ENCODE results near the gene SH2D4B. TPM values are rescaled to one million over a fixed set of nuclear protein-coding genes. Genes with fewer than 3 reads are reported as not detected.

SH2D4B gene
- total RNA-seq, 1 experiment from 2014 or later: 0.24 TPM

GRCh38 chr10:80617807-80618206 is 80.1 kb downstream of the SH2D4B start:
- Histone ChIP-seq H3F3A (ENCODE audit: insufficient read depth, low read depth) (no peaks in the 10 kb centered on the region), H3K36me3 (ENCODE audit: low read depth) (no peaks in the 10 kb centered on the region), H2AFZ (no peak overlapping the region), H3K4me2 (no peak overlapping the region), H3K9me2 (ENCODE audit: insufficient read depth) (no peaks in the 10 kb centered on the region), H4K20me1 (ENCODE audit: insufficient read depth) (no peaks in the 10 kb centered on the region), H3K27ac (no peak overlapping the region), H3K9me3 (ENCODE audit: insufficient read depth, low read depth) (no peaks in the 10 kb centered on the region), H3K27me3 (ENCODE audit: insufficient read depth, low read depth) (peaks cover 20% of the 10 kb centered on the region), H3K79me2 (ENCODE audit: low read depth) (no peaks in the 10 kb centered on the region), H3K4me3 (no peak overlapping the region), H3K4me1 (replicated peaks; ENCODE audit: insufficient read depth) (no peaks in the 10 kb centered on the region)
- no peak for DNase-seq
- POLR2A ChIA-PET (ENCODE audit: unreplicated experiment): no interaction called here
- CTCF ChIA-PET: no interaction called here
- BruUV-seq (replicated peaks): no TSS peak
- intact Hi-C loops (cut with micrococcal nuclease; ENCODE audit: unreplicated experiment): no loop called here
- TF ChIP-seq CTCF (conservative IDR thresholded peaks at IDR 0.05): no peak

- TF ChIP-seq EZH2 (IDR thresholded peaks at IDR 0.05; ENCODE audit: low read depth) (no peak), CTCF (conservative IDR thresholded peaks at IDR 0.05) (no peak)
- Histone ChIP-seq H3K36me3 (ENCODE audit: low read depth) (no peaks in the 10 kb centered on the region), H3F3A (ENCODE audit: insufficient read depth, low read depth) (no peaks in the 10 kb centered on the region), H4K20me1 (ENCODE audit: insufficient read depth) (no peaks in the 10 kb centered on the region), H3K9me3 (ENCODE audit: insufficient read depth, low read depth) (no peaks in the 10 kb centered on the region), H3K4me1 (replicated peaks; ENCODE audit: insufficient read depth) (no peaks in the 10 kb centered on the region), H2AFZ (no peak overlapping the region), H3K79me2 (ENCODE audit: low read depth) (no peaks in the 10 kb centered on the region), H3K9me2 (ENCODE audit: insufficient read depth) (no peaks in the 10 kb centered on the region), H3K27ac (no peak overlapping the region), H3K4me2 (no peak overlapping the region), H3K27me3 (ENCODE audit: insufficient read depth, low read depth) (peaks cover 31% of the 10 kb centered on the region), H3K4me3 (no peak overlapping the region)
- CTCF ChIA-PET: no interaction called here
- DNase-seq: no peak
- no TSS peak for BruUV-seq (replicated peaks)
- POLR2A ChIA-PET (ENCODE audit: unreplicated experiment): no interaction called here
- intact Hi-C loops (cut with micrococcal nuclease; ENCODE audit: unreplicated experiment): no loop called here
These were observed 81.3 kb downstream of the SH2D4B start for GRCh38 chr10:80619036-80619435.

DNA sequence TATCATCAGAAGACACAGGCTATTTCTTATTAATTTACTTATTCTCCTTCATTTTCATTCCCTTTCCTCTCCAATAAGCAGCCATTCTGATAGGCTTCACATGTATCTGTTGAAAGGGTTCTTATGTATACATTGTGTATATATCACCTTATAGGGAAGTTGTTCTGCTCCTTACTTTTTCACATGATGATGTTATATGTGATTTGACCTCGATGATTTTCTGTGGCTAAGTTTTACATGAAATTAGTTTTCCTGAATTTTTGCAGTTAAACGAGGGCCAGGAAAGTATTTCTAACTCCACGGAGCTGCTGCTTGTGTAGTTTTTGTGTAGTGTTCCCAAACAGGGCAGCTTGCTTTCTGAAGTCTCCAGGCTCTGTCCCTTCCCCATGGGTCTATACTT is 84.5 kb downstream of the SH2D4B start:
- TF ChIP-seq CTCF (conservative IDR thresholded peaks at IDR 0.05) (no peak), EZH2 (IDR thresholded peaks at IDR 0.05; ENCODE audit: low read depth) (no peak)
- H3K4me3 ChIP-seq: no peak overlapping the region
- no peaks in the 10 kb centered on the region for H3K36me3 ChIP-seq (ENCODE audit: low read depth)
- H3K4me2 ChIP-seq: no peak overlapping the region
- POLR2A ChIA-PET (ENCODE audit: unreplicated experiment): no interaction called here
- intact Hi-C loops (cut with micrococcal nuclease; ENCODE audit: unreplicated experiment): no loop called here
- no peaks in the 10 kb centered on the region for H4K20me1 ChIP-seq (ENCODE audit: insufficient read depth)
- CTCF ChIA-PET: no interaction called here
- H3K4me1 ChIP-seq (replicated peaks; ENCODE audit: insufficient read depth): no peaks in the 10 kb centered on the region
- no peak for DNase-seq
- H2AFZ ChIP-seq: no peak overlapping the region
- H3K9me3 ChIP-seq (ENCODE audit: insufficient read depth, low read depth): 0 out of 2 replicates have a peak, but pooled peaks cover 4% of the 10 kb centered on the region
- H3K27me3 ChIP-seq (ENCODE audit: insufficient read depth, low read depth): peaks cover 40% of the 10 kb centered on the region; the same call in 1 of the 2 replicates
- no peak overlapping the region for H3K27ac ChIP-seq
- no peaks in the 10 kb centered on the region for H3K79me2 ChIP-seq (ENCODE audit: low read depth)
- BruUV-seq (replicated peaks): no TSS peak
- H3K9me2 ChIP-seq (ENCODE audit: insufficient read depth): no peaks in the 10 kb centered on the region
- H3F3A ChIP-seq (ENCODE audit: insufficient read depth, low read depth): no peaks in the 10 kb centered on the region

Data from PC-9 (cell line).